ENCODE results near the gene CRB2.
"Not testable (repeated sequence)": the region's sequence is repeated elsewhere in the genome, so short reads cannot be mapped to it uniquely, and the experiment has no call there.

The CRB2 gene

DNA sequence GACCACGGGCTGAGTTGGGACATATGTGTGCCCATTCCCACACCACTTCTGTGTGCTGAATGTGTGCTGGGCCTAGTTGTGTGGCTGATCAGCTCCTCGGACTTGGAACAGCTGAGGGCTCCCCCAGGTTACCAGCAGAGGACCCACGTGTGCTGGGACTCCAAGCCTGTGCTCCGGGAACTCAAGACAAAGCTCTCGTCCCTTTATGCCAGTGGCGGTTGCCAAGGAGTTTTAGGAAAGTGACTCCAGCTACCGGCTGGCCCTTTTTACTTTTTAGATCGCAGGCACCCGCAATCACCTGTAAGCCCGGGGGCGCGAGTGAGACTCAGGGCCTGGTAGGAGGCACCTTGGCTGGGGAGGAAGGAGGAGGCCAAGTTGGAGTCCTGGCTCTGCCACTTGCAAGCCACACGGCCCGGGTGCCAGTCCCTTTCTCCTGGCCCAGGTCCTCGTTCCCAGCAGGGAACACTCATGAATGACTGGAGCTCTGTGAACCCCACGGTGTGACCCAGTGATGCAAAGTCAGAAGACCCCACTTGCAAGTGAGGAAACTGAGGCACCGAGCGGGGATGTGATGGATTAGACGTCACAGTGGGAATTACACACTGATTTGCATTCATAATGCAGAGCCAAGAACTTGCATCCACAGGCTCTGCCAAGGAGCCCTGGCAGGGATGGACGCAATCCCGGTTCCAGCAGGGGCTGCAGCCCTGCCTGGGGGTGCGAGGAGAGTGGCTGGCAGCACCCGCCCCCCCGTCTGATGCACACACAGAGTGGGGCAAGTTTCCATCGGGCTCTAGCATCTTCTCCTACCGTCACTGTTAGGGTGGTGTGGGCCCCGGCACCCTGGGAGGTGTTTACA, 26.9 kb downstream of the CRB2 start:
- no peak for DNase-seq

DNA sequence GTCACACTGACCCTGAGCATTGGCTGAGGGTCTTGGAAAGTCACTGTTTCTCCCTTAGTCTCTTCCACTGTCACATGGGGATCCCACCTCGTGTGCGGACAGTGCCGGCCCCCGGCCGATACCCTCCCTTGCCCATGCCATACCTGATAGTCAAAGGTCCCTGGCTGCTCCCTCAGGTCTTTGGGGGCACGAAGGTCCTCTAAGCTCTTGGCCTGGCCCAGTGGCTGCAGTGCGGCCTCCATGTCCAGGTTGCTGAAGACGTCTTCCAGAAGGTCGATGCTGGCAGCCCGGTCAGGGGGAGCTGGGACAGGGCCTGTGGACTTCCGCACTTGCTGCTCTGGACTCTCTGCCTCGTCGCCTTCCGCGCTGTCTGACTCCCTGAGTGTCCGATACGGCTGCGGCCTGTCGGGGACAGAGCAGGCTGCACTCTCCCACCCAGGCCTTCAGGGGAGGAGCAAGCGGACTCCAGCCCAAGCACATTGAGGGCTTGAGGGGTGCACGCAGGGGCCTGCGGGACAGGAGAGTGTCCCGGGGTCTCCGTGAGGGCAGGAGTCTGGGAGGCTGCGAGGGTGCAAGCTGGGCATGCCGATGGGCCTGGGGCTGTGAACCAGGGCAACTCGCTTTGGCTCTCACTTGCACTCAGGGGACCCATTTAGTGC, 27.6 kb downstream of the CRB2 start:
- DNase-seq = no peak

DNA sequence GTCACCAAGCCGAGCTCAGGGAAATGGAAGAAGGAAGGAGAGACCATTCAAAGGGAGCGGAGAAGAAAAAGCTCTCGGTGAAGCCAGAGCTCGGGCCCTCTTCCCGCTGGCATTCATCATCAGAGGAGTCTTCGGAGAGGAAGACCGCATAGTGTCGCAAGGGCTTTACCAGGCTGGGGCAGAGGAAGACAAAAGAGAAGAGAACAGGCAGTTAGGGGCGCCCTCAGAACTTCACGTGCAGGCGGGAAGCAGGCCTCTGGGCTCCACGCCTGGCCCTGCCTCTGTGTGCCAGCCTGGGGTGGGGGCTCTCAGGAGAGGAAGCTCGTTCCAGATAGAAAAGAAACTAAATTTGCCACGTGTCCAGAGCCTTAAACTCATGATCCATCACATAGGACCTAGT, 31.7 kb downstream of the CRB2 start:
- peak; percentile 31 to 41 for DNase-seq

DNA sequence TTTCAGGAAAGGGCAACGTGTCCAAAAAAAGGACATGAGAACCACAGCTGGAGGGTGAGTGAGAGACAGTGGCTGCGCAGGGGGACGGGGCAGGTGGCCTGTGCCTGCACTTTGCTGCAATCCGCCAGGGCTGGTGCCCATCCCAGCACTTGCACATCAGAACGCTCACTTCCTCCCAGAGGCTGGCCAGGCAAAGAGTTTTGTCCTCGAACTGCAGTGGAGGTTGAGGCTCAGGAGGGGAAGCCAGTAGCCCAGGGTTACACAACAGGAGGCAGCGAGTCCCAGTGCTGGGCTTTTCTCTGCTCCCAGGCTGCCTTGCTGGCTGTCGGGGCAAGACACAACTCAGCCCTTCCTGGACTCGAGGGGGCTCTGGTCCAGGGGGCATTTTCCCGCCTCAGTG, 33.1 kb downstream of the CRB2 start:
- DNase-seq = peak; percentile 51 to 54

DNA sequence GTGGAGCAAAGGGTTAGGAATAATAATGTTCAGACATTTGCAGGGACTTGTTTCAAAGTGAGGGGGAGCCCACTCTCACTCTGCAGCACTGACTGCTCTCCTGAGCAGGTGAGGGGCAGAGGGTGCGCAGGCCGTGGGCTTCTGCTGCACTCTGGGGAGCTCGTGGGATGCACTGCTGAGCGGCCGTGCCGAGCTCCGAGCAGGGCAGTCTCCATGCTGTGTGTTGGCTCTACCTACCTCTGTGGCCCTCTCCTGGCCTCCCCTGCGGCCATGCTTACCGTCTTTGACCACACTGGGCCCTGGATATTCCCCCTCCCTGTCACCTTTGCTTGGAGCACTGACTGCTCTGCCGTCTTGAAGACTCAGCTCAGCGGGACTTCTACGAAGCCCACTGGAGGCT, 33.7 kb downstream of the CRB2 start:
- no peak for DNase-seq

DNA sequence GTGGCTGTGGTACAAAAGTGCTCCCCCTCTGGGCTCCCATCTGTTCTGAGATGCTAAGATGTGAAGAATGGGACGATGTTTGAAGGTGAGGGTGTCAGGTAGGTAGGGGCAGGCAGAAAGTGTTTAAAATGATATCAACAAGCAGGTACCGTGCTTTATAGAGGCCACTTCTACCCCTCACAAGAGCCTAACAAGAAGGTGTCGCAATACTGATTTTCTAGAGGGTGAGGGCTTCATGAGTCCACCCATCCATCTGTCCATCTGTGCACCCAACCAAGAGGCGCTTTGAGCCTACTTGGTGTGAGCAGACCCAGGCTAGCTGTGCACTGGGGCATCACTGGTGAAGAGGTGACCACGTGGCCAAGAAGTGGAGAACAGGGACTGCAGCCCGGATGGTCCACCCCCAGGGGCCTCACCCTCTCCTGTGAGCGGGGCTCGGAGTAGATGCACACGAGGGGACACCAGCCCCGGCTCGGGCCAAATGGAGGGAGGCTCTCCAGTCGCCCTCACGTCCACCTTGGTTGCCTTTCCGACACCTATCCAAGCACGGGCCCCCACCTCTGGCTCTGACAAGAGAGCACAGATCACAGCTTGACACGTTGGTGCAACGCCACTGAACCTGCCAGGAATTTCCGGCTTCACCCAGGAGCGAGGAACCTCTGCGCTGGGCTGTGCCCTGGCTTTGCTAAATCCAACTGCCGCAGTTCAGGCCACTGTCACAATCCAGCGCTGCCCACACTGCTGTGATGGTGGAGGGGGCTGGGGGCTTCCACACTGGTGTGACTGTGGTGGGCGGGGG, 34.5 kb downstream of the CRB2 start:
- DNase-seq = no peak

DNA sequence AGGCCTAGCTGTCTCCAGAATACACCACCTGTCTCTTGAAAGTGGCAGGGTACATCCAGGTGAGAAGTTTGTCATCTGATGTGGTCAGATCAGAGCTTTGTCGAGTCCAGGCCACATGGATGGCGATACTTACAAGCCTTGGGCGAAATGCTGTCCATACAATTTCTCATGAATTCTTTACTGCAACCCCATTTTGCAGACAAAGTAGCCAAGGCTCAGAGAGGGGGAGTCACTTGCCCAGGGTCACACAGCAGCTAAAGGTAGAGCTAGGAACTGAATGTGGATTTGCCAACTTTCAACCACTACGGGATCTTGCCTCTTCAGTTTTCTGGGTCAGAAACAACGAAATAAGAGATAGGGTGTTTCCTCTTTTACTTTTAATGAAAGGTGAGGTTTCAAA, 35.2 kb downstream of the CRB2 start:
- no peak for DNase-seq

DNA sequence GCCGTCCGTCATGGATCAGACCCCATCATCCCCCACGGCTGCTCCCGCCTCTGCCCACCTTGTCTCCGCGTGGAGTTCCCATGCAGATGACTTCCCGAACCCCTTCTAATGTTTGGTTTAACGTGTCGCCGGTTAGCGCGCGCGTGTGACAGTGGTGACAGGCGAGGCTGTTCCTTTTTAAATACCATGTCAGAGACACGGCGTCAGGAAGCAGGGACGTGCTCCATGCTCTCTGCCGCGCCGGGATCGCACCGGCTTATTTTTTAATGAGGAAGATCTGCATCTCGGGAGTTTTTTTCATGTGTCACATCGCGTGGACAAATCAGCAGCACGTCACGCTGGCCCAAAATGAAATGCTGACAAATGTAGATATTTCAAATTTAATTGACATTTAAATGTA, 35.9 kb downstream of the CRB2 start:
- no peak for DNase-seq

DNA sequence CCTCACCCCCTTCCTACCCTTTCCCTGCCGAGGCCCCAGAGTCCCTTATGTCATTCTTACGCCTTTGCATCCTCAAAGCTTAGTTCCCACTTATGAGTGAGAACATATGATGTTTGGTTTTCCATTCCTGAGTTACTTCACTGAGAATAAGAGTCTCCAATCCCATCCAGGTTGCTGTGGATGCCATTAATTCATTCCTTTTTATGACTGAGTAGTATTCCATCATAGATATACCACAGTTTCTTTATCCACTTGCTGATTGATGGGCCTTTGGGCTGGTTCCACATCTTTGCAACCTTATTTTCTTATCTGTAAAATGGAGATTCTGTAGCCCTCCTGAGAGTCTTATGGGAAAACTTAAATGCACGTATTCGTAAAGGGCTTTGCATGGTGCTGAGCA, 36.8 kb downstream of the CRB2 start:
- DNase-seq = no peak

DNA sequence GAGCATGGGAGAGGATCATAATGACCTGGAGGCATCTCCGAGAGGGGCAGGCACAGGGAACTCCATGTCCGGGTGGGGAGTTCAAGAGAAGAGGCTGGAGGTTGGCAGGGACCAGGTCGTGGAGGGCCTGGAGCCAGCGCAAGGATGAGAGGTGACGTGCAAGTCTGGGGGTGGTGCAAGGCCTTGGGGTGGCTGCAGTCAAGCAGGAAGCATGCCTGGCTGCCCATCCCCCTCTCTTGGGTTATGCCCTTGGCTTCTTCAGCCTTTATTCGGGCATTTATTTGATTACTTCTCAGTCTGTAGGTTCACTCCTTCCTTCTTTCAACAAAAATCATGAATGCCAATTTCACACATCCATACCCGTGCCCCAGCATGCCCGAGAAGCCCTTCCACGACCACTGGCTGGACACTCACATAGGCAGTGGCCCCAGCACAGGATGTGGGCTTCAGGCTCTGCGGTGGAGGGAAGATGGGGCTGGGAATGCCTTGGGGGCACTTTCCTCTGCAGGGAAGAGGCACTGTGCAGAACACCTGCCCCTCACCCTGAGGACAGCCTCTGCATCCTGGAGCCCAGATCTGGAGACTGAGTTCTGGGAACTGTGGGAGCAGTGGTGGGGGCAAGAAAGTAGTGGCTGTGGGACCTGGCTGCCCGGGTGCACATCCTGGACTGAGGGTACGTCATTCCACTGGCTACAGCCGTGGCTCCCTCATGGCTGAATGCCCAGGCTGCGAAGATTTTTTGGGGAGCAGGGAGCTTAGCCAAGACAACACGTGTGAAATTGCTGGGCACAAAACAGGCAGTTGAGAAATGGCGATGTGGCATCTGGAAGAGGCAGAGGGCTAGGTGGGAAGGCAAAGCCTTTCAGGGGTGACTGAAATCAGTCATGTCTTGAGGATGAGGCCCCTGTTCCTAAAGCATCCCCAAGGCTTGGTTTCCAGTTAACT, 38.6 kb downstream of the CRB2 start:
- DNase-seq = no peak

DNA sequence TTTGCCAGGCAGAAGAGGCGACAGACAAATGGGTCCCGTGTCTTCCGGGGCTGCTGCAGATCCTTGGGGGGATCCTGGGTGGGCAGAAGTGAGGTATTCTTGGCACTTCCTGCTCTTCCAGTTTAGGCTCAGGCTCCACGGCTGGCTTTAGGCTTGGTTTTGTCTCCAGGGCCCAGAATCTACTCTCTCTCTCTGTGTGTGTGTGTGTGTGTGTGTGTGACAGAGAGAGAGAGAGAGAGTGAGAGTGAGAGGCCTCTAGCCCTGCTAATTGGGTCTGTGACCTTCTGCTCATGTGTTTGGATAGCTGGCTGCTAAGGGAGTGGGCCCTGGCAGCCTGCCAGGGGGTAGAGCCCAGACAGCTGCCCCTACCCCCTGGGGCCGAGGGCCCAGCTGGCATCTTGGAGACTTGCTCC, 39.3 kb downstream of the CRB2 start:
- no peak for DNase-seq

DNA sequence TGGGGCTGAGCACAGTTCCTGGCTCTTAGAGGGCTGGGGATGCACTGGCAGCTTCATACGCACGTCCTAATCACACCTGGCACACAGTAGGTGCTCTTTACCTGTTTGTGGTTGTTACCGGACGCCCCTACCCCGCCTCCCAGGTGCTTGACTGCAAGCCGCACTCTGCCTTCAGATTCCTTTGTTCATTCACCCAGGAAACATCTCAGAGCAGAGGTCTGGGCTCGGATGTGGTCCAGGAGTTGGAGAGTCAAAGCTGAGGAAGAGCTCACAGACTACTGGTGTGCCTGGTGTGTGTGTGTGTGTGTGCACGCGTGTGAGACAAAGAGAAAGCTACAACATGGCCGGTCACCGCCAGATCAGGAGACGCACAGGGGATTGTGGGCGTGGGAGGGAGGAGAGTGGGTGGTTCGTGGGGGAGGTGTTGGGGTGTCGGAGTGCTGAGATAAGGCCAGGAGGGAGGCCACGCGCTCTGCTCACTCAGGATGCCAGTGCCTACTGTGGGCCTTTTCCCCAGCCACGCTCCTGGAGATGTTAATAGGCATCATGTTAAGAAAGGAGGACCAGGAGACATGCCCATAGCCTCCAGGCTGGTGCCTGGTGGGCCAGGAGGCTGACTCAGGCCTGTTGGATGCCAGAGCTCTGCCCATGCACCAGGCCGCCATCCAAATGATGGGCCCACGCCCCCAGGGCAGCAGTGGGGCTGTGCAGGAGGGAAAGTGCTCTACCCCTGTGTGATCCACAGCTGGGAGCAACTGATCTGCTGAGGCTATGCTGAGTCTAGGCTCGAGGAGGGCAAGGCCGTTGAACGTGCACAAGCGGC, 39.9 kb downstream of the CRB2 start:
- DNase-seq = no peak

DNA sequence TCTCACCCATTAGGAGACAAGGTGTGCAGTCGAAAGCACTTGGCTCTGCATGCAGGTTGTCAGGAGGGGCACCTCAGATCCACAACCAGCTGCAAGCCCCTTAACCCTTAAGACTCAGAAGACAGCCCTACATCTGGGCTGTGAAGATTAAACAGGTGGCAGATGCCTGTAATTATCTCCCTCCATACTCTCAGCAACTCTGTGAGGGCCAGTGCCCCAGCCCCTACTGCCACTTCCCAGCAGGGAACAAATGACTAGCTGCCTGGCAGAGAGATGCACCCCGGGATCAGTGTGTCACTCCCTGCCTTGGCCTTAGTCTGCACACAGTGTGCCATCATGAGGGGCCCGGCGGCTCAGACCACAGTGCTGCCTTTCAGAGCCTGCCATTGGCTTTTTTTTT, 42.0 kb downstream of the CRB2 start:
- DNase-seq = no peak

DNA sequence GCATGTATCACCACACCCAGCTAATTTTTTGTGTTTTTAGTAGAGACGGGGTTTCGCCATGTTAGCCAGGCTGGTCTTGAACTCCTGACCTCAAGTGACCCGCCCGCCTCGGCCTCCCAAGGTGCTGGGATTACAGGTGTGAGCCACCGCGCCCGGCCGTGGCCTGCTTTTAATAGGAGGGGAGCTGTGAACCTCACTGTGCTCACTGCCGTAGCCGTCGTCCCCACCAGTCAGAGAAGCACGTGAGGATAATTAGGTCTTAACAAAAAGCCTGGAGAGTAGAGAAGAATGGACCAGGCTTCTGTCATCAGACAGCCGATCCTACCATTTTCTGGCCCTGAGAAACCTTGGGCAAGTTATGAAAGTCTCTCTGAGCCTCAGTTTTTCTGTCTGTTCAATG, 42.9 kb downstream of the CRB2 start:
- not testable (repeated sequence) for DNase-seq

DNA sequence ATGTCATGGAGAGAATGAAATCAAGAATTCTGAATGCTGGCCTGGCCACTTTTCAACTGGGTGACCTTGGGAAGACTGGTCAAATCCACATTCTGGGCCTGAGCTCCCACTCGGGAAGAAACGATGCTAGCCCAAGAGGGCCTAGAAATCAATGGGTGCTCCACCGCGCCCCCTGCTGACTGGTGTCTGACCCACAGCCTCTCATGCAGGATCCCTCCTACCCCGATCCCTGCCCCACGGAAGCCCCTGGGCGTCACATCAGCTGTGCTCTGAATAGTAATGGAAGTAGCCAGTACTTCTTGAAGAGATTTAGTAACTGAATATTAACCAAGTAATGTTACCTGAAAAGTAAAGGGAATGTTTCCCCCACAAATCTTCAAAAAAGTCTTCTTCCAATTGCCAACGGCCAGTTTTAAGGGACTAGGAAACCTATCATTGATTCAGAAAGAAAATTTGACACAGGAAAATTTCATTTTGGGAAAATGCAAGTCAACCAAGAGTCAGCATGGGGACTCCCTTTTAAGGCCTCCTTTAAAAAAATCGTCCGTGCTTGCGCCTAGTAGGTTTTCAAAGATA, 43.9 kb downstream of the CRB2 start:
- DNase-seq = peak in 1 of 2 donors; percentile 7

DNA sequence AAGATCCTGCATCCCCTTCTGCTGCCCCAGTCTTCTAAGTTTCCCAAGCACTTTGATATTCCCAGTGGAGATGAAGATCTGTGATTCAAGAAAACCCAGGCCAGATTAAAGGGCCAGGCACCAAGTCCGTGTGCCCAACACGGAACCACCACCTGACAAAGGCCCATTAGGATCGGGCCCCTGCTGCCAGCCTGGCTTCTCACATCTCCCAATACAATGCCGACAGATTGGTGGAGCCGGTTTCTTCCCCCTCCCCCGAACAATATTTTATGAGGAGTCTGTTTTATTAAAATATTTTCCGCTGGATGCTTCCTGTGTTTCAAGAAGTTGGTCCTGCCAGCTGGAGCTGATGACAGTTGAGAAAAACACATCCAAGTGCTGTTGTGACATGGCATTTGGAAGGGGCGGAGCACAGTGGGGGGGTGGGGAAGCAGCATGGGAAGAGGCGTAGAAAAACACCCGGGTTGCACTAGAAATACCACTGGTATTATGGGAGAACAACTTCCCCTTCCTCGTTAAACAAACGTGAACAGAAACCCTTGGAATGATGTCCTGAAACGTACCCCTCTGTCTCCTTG, 45.0 kb downstream of the CRB2 start:
- no peak for DNase-seq

DNA sequence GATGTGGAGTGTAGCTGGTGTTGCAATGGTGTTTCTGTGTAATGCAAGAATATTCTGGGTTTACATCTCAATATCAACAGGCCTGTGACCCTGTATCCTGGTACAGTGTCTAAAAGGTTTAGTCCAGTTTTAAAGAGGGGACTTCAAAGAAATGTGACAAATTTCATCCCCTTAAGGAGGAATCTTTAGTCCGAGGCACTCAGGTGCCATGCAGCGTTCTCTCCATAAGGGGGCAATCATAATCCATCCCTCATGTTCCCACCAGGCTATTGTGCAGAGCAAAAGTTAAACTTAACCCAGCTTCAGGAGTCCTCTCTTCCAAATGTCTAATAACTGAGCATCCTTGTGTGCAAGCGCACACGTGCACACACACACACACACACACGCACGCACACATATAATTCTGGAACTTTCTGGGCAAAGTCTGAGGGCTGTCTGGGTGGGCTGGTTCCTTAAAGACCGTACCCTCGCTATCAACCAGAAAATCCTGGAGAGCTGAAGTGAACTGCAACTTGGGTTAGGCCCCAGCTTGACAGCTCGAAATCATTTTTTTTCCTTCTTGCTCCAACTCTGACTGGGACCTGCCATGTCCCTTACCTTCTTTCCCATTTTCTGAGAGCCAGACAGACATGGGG, 46.0 kb downstream of the CRB2 start:
- peak; percentile 15 to 18 for DNase-seq

DNA sequence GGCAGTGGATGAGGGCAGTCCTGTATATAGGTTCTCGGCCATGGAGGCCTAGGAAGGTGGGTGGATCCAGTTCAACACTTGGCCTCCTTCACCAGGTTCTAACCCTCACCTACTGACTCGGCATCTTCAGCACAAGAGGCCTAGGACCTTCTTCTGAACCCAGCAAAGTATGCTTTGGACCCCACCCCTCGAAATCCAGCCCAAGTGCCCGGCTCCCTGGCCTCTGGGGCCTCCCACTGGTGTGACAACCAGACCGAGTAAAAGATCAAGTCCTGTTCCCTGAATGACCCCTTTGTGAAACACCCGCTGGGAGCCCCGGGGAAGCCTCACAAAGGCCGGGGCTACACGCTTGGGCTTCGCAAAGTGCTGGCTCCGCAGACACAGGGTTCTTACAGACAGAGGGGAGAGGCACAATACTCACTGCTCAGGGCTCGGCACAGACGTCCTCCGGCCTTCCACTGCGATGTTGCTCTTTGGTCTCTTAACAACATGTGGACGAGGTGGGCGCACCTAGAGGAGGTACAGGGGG, 47.0 kb downstream of the CRB2 start:
- no peak for DNase-seq

DNA sequence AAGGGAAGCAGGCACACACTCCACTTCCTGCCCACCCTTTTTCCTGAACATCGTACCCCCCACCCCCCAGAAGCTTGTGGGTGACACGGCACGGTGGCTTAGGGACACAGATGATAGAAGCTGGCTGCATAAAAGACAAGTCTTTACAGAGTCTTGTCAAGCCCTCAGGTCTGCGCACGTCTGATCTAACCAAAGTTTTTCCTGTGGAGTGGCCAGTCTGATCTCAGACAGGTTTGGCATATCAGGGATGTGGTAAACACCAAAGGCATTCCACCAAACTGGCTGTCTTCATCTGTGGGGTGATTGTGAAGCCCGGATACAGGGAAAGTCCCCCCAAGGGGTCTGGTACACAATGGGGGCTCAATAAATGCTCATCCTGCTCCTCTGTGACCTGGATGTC, 50.0 kb downstream of the CRB2 start:
- DNase-seq = no peak

DNA sequence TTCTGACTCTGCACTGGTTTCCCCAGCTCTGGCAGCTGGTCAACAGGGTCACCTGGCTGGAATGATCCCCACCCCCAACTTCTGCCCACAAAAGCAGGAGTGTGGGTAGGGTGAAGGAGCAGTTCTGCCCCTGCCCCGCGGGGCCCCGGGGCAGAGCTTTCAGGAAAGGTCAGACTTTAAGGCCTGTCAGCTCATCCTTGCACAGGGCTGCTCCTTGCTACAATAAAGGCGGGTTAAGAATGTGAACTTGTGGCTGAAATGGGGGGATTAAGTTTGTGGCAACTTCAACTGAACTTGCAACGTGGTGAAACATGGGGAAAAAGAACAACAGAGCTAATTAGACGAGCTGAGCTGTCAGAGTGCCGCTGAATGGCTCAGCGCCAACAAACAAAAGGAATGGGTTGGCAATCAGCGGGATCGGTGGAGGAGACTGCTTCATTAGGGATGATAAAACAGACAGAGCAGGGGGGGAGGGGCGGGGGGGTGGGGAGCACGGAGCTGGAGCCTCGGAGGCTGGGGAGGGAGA, 50.8 kb downstream of the CRB2 start:
- DNase-seq = no peak

Data from inflammatory macrophage (primary cell).